OCI-LY1 (cell line): ENCODE results near the gene SMCO1.

ENCODE experiments used
- CTCF ChIP-seq: fragments of 200-600 bp; sonication (generic), shearing (Covaris generic); IDR thresholded peaks from 2 replicates; pipeline ENCODE4 v1.5.1; 2017; ENCODE audit warnings: mild to moderate bottlenecking, antibody characterized with exemption, low read length, moderate library complexity, mixed read lengths
- EZH2 ChIP-seq: fragments of 200-600 bp; sonication (generic), shearing (Covaris generic); IDR thresholded peaks from 2 replicates; pipeline ENCODE4 v1.8.0; 2017; ENCODE audit warnings: borderline replicate concordance, mixed run types, mild to moderate bottlenecking, antibody characterized with exemption, low read length, moderate library complexity, mixed read lengths

- TF ChIP-seq CTCF (no peak), EZH2 (no peak)
Observed at GRCh38 chr3:196523841-196524240, 8.7 kb upstream of the SMCO1 start.
